HPDE6-E6E7 (cell line): Measurements from ENCODE around the gene NKAIN2.
A peak's percentile ranks its signal among the peaks of the same experiment; 100 is the strongest.
"Not testable (repeated sequence)": the region's sequence is repeated elsewhere in the genome, so short reads cannot be mapped to it uniquely, and the experiment has no call there.

ENCODE experiments used
- DNase-seq: peaks from one replicate; pipeline ENCODE4 v3.0.0; 2011; ENCODE audit warnings: missing footprints; ENCODE audit errors: extremely low spot score

NKAIN2 gene

GRCh38 chr6:124496334-124496733 is 692.7 kb downstream of the NKAIN2 start:
- DNase-seq = no peak

GRCh38 chr6:124512431-124512830 is 708.8 kb downstream of the NKAIN2 start:
- DNase-seq = no peak

GRCh38 chr6:124517339-124517738 is 713.7 kb downstream of the NKAIN2 start:
- no peak for DNase-seq

- DNase-seq = no peak
These were observed 716.8 kb downstream of the NKAIN2 start for GRCh38 chr6:124520514-124520913.

- no peak for DNase-seq
These were observed 718.7 kb downstream of the NKAIN2 start for GRCh38 chr6:124522335-124522734.

GRCh38 chr6:124524491-124525200 is 721.0 kb downstream of the NKAIN2 start:
- no peak for DNase-seq

GRCh38 chr6:124530926-124531325 is 727.3 kb downstream of the NKAIN2 start:
- DNase-seq = no peak

- DNase-seq = no peak
These were observed 731.6 kb downstream of the NKAIN2 start for GRCh38 chr6:124535299-124535698.

- peak; percentile 41 for DNase-seq
These were observed 732.1 kb downstream of the NKAIN2 start for GRCh38 chr6:124535746-124536145.

- DNase-seq = no peak
These were observed 732.6 kb downstream of the NKAIN2 start for GRCh38 chr6:124536157-124536841.

GRCh38 chr6:124536842-124537191 is 733.2 kb downstream of the NKAIN2 start:
- no peak for DNase-seq

GRCh38 chr6:124539096-124539495 is 735.4 kb downstream of the NKAIN2 start:
- DNase-seq = no peak

- DNase-seq = no peak
These were observed 737.9 kb downstream of the NKAIN2 start for GRCh38 chr6:124541573-124541972.

GRCh38 chr6:124546601-124547000 is 742.9 kb downstream of the NKAIN2 start:
- no peak for DNase-seq

- no peak for DNase-seq
These were observed 748.1 kb downstream of the NKAIN2 start for GRCh38 chr6:124551711-124552233.

- no peak for DNase-seq
These were observed 754.2 kb downstream of the NKAIN2 start for GRCh38 chr6:124557873-124558272.

- not testable (repeated sequence) for DNase-seq
These were observed 756.4 kb downstream of the NKAIN2 start for GRCh38 chr6:124560078-124560477.

GRCh38 chr6:124560873-124561567 is 757.4 kb downstream of the NKAIN2 start:
- no peak for DNase-seq

- DNase-seq = no peak
These were observed 758.0 kb downstream of the NKAIN2 start for GRCh38 chr6:124561635-124562130.

GRCh38 chr6:124564125-124564524 is 760.5 kb downstream of the NKAIN2 start:
- not testable (repeated sequence) for DNase-seq

GRCh38 chr6:124567401-124567800 is 763.7 kb downstream of the NKAIN2 start:
- DNase-seq = no peak

- DNase-seq = no peak
These were observed 770.3 kb downstream of the NKAIN2 start for GRCh38 chr6:124573953-124574352.
